COR-L47 (cell line): Measurements from ENCODE around the gene CNTNAP4.

Source experiments
- DNase-seq: peaks from one replicate; lab custom pipeline; 2025; lab: John Stamatoyannopoulos, UW

CNTNAP4 gene

GRCh38 chr16:76490036-76490639 is 212.9 kb downstream of the CNTNAP4 start:
- no peak for DNase-seq

- no peak for DNase-seq
These were observed 222.8 kb downstream of the CNTNAP4 start for GRCh38 chr16:76500006-76500405.

GRCh38 chr16:76502063-76502462 is 224.9 kb downstream of the CNTNAP4 start:
- no peak for DNase-seq

GRCh38 chr16:76502555-76502954 is 225.4 kb downstream of the CNTNAP4 start:
- no peak for DNase-seq

GRCh38 chr16:76503091-76503490 is 225.9 kb downstream of the CNTNAP4 start:
- no peak for DNase-seq

- no peak for DNase-seq
These were observed 234.0 kb downstream of the CNTNAP4 start for GRCh38 chr16:76511203-76511602.

- no peak for DNase-seq
These were observed 241.6 kb downstream of the CNTNAP4 start for GRCh38 chr16:76518781-76519180.

GRCh38 chr16:76524356-76524755 is 247.2 kb downstream of the CNTNAP4 start:
- no peak for DNase-seq

- no peak for DNase-seq
These were observed 247.6 kb downstream of the CNTNAP4 start for GRCh38 chr16:76524769-76525168.

- DNase-seq: no peak
These were observed 250.0 kb downstream of the CNTNAP4 start for GRCh38 chr16:76527244-76527643.

GRCh38 chr16:76529120-76529519 is 251.9 kb downstream of the CNTNAP4 start:
- no peak for DNase-seq

GRCh38 chr16:76531236-76531635 is 254.0 kb downstream of the CNTNAP4 start:
- DNase-seq: no peak

GRCh38 chr16:76532188-76532973 is 255.2 kb downstream of the CNTNAP4 start:
- DNase-seq: no peak

- no peak for DNase-seq
These were observed 262.4 kb downstream of the CNTNAP4 start for GRCh38 chr16:76539609-76540008.

GRCh38 chr16:76541070-76541469 is 263.9 kb downstream of the CNTNAP4 start:
- DNase-seq: no peak

- no peak for DNase-seq
These were observed 288.3 kb downstream of the CNTNAP4 start for GRCh38 chr16:76565542-76565941.

GRCh38 chr16:76571755-76572154 is 294.6 kb downstream of the CNTNAP4 start:
- no peak for DNase-seq

GRCh38 chr16:76573281-76573680 is 296.1 kb downstream of the CNTNAP4 start:
- DNase-seq: no peak

GRCh38 chr16:76574651-76575050 is 297.4 kb downstream of the CNTNAP4 start:
- DNase-seq: no peak

GRCh38 chr16:76576526-76576925 is 299.3 kb downstream of the CNTNAP4 start:
- DNase-seq: no peak

GRCh38 chr16:76577003-76577402 is 299.8 kb downstream of the CNTNAP4 start:
- DNase-seq: no peak

- DNase-seq: no peak
These were observed 302.2 kb downstream of the CNTNAP4 start for GRCh38 chr16:76579277-76579922.

- peak; percentile 97 for DNase-seq
These were observed 306.3 kb downstream of the CNTNAP4 start for GRCh38 chr16:76583466-76583865.
